HG03469 (cell line): ENCODE measurements around the gene AKT3.
"Not testable (repeated sequence)": the region's sequence is repeated elsewhere in the genome, so short reads cannot be mapped to it uniquely, and the experiment has no call there.

Experiments
- ATAC-seq: cut with Tn5 transposase; IDR thresholded peaks from one replicate; pipeline ENCODE4 v1.9.1; 2021; ENCODE audit warnings: mild to moderate bottlenecking, moderate library complexity, moderate number of reproducible peaks; ENCODE audit not compliant: unreplicated experiment

The AKT3 gene

GRCh38 chr1:243786531-243786930 is 63.5 kb downstream of the AKT3 start:
- ATAC-seq: no peak

GRCh38 chr1:243784506-243784905 is 65.5 kb downstream of the AKT3 start:
- no peak for ATAC-seq

DNA sequence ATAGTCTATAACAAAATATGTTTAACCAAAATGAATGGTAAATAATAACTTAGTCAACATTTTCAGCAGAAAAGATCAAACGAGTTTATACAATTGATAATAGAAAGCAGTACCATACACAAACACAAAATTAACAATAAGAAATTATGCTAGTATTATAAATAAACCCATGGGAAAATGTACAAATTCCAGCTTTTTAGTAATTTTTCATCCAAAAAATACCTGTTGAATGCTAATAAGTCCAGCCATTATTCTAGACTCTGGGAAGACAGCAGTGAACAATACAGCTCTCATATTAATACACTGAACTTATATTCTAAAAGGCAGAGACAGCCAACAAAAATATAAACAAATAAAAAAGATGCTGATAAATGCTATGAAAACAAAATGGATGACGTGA is 66.3 kb downstream of the AKT3 start:
- ATAC-seq: no peak

GRCh38 chr1:243772361-243773050 is 77.5 kb downstream of the AKT3 start:
- not testable (repeated sequence) for ATAC-seq

DNA sequence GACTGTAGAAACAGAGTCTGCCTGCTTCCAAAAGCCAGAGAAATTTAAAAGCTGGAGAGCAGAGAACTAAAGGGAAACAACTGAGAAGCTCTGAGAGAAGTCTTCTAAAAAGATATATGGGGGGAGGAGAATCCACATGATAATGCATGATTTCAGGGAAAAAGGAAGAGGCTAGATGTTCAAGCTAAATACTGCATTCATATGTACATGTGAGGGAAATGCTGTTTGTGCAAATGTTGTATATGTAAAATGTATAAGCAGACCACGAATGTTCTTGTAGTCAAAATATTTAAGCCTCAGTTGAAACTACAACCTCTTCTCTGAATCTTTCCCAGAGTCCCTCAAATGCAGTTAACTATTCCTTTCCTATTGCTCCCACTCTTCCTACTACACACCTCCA is 79.2 kb downstream of the AKT3 start:
- no peak for ATAC-seq

DNA sequence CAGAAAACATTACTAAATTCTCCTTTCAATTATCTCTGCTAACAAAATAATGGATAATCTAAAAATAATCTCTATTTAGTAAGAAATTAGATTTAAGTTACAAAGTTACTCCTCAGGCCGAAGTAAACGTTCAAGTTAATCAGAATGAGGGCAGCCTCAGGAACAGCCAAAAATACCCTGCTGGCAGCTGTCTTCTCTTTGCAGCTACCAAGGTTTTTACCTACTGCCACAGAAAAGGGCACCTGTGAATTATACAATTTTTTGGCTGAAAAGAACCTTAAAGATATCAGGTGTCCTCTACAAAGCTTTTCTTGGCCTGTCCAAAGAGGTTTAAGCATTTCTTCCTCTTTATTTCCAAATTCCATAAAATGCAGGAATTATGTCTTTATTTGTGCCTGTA is 84.4 kb downstream of the AKT3 start:
- no peak for ATAC-seq

- ATAC-seq: no peak
Observed at GRCh38 chr1:243763806-243764205, 86.2 kb downstream of the AKT3 start.

- no peak for ATAC-seq
Observed at GRCh38 chr1:243758647-243759046, 91.4 kb downstream of the AKT3 start.

GRCh38 chr1:243756529-243756928 is 93.5 kb downstream of the AKT3 start:
- ATAC-seq: no peak

GRCh38 chr1:243754348-243754747 is 95.7 kb downstream of the AKT3 start:
- no peak for ATAC-seq

GRCh38 chr1:243751506-243751905 is 98.5 kb downstream of the AKT3 start:
- ATAC-seq: no peak

GRCh38 chr1:243748706-243749283 is 101.2 kb downstream of the AKT3 start:
- peak; percentile 96 for ATAC-seq

- no peak for ATAC-seq
Observed at GRCh38 chr1:243748227-243748626, 101.8 kb downstream of the AKT3 start.

DNA sequence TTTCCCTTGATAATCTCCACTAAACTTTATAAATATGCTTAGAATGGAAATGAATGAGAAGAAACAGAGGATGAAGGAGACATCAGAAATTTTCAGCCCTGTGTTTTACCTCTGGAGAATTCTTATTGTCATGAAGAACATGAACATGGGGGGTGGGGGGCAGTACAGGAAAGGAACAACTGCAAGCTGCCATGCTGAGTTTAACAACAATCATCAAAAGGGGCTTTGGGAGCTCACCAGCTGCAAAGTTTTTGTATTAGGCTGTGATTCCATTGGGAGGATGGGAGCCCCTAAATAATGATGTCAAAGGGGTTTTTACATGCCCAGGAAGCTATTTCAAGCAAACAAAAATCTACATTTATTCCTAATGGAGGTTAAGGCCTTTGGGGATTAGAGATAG is 103.3 kb downstream of the AKT3 start:
- ATAC-seq: no peak

- ATAC-seq: no peak
Observed at GRCh38 chr1:243745356-243745755, 104.7 kb downstream of the AKT3 start.

GRCh38 chr1:243742819-243743218 is 107.2 kb downstream of the AKT3 start:
- ATAC-seq: no peak

GRCh38 chr1:243740255-243740999 is 109.6 kb downstream of the AKT3 start:
- ATAC-seq: no peak

DNA sequence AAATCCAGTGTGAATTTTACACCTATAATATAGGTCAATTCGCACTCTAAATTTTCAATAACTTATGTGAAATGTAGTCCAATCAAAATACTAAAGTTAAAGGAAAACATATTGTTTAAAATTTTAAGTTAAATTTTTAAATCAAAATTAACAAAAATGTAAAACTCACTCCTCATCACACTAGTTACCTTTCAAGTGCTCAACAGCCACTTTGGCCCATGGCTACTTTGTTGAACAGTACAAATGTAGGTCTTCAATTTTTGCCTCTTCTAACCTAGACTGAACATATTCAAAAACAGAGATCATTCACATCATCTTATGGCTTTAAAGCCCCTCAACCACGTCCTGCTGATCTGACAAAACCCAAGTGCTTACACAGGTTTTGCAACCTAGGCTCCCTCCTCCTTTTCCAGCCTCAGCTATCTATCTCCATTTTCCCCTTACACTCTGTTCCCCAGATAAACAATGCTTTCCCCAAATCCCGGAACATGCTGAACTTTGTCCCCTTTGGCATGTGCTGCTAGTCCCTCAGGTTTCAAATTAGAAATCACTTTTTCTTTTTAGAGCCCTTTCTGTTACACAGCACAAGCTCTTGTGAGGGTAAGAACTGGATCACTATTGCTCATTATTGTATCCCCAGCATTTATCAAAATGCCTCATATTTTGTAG is 110.6 kb downstream of the AKT3 start:
- no peak for ATAC-seq

DNA sequence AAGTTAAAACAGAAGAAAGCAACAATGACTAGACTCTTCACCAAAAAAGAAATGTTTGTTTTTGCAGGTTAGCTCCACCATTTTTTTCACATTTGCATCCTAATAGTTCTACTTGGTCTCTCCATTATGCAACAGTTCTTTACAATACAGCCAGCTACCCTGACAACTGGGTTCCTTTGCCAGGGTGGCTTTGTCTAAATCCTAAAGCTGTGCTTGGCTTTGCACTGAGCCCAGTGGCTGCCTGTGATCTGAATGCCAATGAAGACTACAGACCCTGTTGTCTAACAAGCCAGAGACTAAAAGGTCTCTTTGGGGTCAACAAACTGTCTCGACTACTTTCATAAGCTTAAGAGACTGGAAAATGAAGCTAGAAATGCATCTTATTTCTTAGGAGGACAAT is 112.0 kb downstream of the AKT3 start:
- ATAC-seq: no peak

DNA sequence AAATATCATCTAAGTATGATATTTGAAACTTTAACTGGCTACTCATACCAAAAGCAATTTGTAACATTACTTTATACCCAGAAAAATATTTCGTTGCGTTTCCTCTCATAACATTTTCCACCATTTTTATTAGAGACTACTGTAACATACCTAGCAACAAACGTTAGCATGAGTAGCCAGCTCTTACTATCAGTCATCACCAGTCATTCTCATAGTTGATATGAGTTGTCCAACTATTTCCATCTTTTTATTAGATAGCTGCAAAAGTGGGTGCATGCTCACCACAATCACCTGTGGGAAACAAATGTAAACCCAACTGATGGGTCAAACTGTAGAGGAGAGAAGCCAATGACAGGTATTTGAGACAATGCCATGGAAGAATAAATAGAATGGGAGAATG is 114.6 kb downstream of the AKT3 start:
- peak; percentile 52 for ATAC-seq

DNA sequence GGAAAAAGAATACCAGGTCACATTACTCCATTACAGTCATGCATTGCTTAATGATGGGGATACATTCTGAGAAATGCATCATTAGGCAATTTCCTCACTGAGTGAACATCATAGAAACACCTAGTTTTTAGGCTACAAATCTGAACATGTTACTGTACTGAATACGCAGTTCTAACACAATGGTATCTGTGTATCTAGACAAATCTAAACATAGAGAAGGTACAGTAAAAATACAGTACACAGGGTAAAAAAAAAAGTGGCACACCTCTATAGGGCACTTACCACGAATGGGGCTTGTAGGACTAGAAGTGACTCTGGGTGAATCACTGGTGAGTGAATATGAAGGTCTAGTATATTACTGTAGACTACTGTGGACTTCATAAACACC is 115.7 kb downstream of the AKT3 start:
- no peak for ATAC-seq
